Kidney (tissue), 22 donors: ENCODE measurements around the gene MTF2. TPM values are rescaled to one million over a fixed set of nuclear protein-coding genes. Genes with fewer than 3 reads are reported as not detected.
"Not testable (repeated sequence)": the region's sequence is repeated elsewhere in the genome, so short reads cannot be mapped to it uniquely, and the experiment has no call there.

Experiments used
- DNase-seq, 5 donors: peaks; one replicate each; pipeline ENCODE4 v3.0.0-alpha.2; 2013 to 2020
- FAIRE-seq: peaks from 2 replicates; lab custom pipeline; 2012; peaks lifted over from hg19 to GRCh38; lab: Jason Lieb, UNC
- H3K27ac ChIP-seq, 2 donors: one replicate each; pipeline ENCODE4 v1.7.0; 2013; ENCODE audit warnings: low read depth in 2 of 2, low read length in 2 of 2, inconsistent platforms in 1 of 2
- H3K27me3 ChIP-seq: one replicate; pipeline ENCODE4 v1.7.1; 2013; ENCODE audit warnings: low read length, inconsistent platforms; ENCODE audit not compliant: control insufficient read depth, insufficient read depth
- H3K36me3 ChIP-seq, 3 donors: one replicate each; pipeline versions ENCODE4 v1.7.0 to v1.7.1; 2013; ENCODE audit warnings: low read length in 3 of 3, control low read depth in 1 of 3, inconsistent platforms in 1 of 3; ENCODE audit not compliant: insufficient read depth in 3 of 3, control insufficient read depth in 2 of 3
- H3K4me1 ChIP-seq, 3 donors: one replicate each; pipeline versions ENCODE4 v1.7.0 to v1.7.1; 2013; ENCODE audit warnings: low read length in 3 of 3, inconsistent platforms in 1 of 3, low read depth in 1 of 3; ENCODE audit not compliant: control insufficient read depth in 2 of 3, insufficient read depth in 2 of 3
- H3K4me3 ChIP-seq, 3 donors: one replicate each; pipeline versions ENCODE4 v1.7.0 to v1.8.1; 2013; ENCODE audit warnings: low read length in 3 of 3, control low read depth in 1 of 3, inconsistent platforms in 1 of 3
- H3K9ac ChIP-seq, 3 donors: one replicate each; pipeline versions ENCODE4 v1.7.0 to v1.7.1; 2013; ENCODE audit warnings: low read length in 3 of 3, control low read depth in 1 of 3, inconsistent platforms in 1 of 3
- H3K9me3 ChIP-seq, 3 donors: one replicate each; pipeline versions ENCODE4 v1.7.0 to v1.7.1; 2013; ENCODE audit warnings: low read length in 3 of 3, control low read depth in 1 of 3, inconsistent platforms in 1 of 3; ENCODE audit not compliant: control insufficient read depth in 2 of 3, insufficient read depth in 1 of 3
- intact Hi-C: fragments of 100-400 bp; cut with DNase I; formaldehyde crosslinking; loops from one replicate; pipeline ENCODE4 v1.11.1; 2022
- long read RNA-seq, 10 donors: library from polyadenylated mRNA in 1 of 10; unstranded in 1 of 10; transcript quantifications; one replicate each; pipeline ENCODE4 v2.0.0 and lab custom pipeline, GENCODE V29; 2021 to 2026
- polyA plus RNA-seq: library from polyadenylated mRNA; stranded (reverse); fragments of 350-450 nt; fragmentation: Illumina TruSeq; extraction: RNeasy Lipid Tissue Mini Kit (QIAGEN cat#74804); gene quantifications from one replicate; pipeline ENCODE4 v1.2.3, GENCODE V29; 2014; ENCODE audit warnings: low read depth, low replicate concordance; ENCODE audit not compliant: insufficient read depth
- total RNA-seq: library from RNA; stranded (reverse); fragmentation: NEBNext Ultra II Directional; extraction: Animal tissue kit (Norgen Biotek cat#: 25700); gene quantifications from one replicate; pipeline ENCODE4 v1.2.1, GENCODE V29; 2021
- TF ChIP-seq, protein P1 (sequence below): IDR thresholded peaks from 3 replicates; pipeline ENCODE4 v1.5.1; 2012; ENCODE audit warnings: mild to moderate bottlenecking, moderate library complexity, borderline replicate concordance; ENCODE audit not compliant: insufficient read depth; ENCODE audit errors: extremely low read depth
- donor health status: control.
- donor health status: control.
- donor health status: control.
- donor health status: control.
- donor health status: control.
- donor health status: DM: yes; HTN: yes; CAD: no.
- donor health status: Normal renal cell carcinoma (clear cell type).

The MTF2 gene
- 30.5 TPM for total RNA-seq
- polyA plus RNA-seq, result 8.8 TPM
- long read RNA-seq, donor 1, full-length matches to known transcripts, result 2 of 2 reads
- long read RNA-seq, donor 1, partial matches to known transcripts, result 0 of 2 reads
- long read RNA-seq, donor 1, other reads (novel, unspliced or antisense), result 0 of 2 reads
- long read RNA-seq, donor 2, full-length matches to known transcripts, result 1 of 1 reads
- long read RNA-seq, donor 2, partial matches to known transcripts, result 0 of 1 reads
- long read RNA-seq, donor 2, other reads (novel, unspliced or antisense), result 0 of 1 reads
- long read RNA-seq, donor 3, full-length matches to known transcripts, result 2 of 2 reads
- long read RNA-seq, donor 3, partial matches to known transcripts, result 0 of 2 reads
- long read RNA-seq, donor 3, other reads (novel, unspliced or antisense), result 0 of 2 reads
- long read RNA-seq, donor 4, full-length matches to known transcripts, result 3 of 3 reads
- long read RNA-seq, donor 4, partial matches to known transcripts, result 0 of 3 reads
- long read RNA-seq, donor 4, other reads (novel, unspliced or antisense), result 0 of 3 reads
- long read RNA-seq, donor 5, result 0 reads
- long read RNA-seq, donor 6, full-length matches to known transcripts, result 2 of 26 reads
- long read RNA-seq, donor 6, partial matches to known transcripts, result 24 of 26 reads
- long read RNA-seq, donor 6, other reads (novel, unspliced or antisense), result 0 of 26 reads
- long read RNA-seq, donor 7, full-length matches to known transcripts, result 3 of 10 reads
- long read RNA-seq, donor 7, partial matches to known transcripts, result 4 of 10 reads
- long read RNA-seq, donor 7, other reads (novel, unspliced or antisense), result 3 of 10 reads
- long read RNA-seq, donor 8, full-length matches to known transcripts, result 1 of 19 reads
- long read RNA-seq, donor 8, partial matches to known transcripts, result 18 of 19 reads
- long read RNA-seq, donor 8, other reads (novel, unspliced or antisense), result 0 of 19 reads
- long read RNA-seq, donor 9, full-length matches to known transcripts, result 2 of 2 reads
- long read RNA-seq, donor 9, partial matches to known transcripts, result 0 of 2 reads
- long read RNA-seq, donor 9, other reads (novel, unspliced or antisense), result 0 of 2 reads
- long read RNA-seq, donor 10, full-length matches to known transcripts, result 5 of 5 reads
- long read RNA-seq, donor 10, partial matches to known transcripts, result 0 of 5 reads
- long read RNA-seq, donor 10, other reads (novel, unspliced or antisense), result 0 of 5 reads

GRCh38 chr1:93078986-93079654 lies at the start of gene MTF2:
MTF2 (plus strand) TSS chr1:93079283; CDS start chr1:93079527, 244 bp downstream.
- peak; percentile 98 to 99 (median 98) for DNase-seq
- Histone ChIP-seq H3K9ac (peak within 1 kb of the TSS; percentile 35 to 98 (median 77)), H3K9me3 (no peaks in the 10 kb centered on the region), H3K4me3 (peak within 1 kb of the TSS; percentile 84 to 98 (median 93)), H3K36me3 (no peaks in the 10 kb centered on the region), H3K4me1 (peaks cover 0 to 2% (median 0%) of the 10 kb centered on the region in 3 donors), H3K27ac (peak within 1 kb of the TSS; percentile 88 to 90), H3K27me3 (no peaks in the 10 kb centered on the region)
- intact Hi-C loops, result no loop called here
- FAIRE-seq, result no peak
- TF ChIP-seq, protein P1, sequence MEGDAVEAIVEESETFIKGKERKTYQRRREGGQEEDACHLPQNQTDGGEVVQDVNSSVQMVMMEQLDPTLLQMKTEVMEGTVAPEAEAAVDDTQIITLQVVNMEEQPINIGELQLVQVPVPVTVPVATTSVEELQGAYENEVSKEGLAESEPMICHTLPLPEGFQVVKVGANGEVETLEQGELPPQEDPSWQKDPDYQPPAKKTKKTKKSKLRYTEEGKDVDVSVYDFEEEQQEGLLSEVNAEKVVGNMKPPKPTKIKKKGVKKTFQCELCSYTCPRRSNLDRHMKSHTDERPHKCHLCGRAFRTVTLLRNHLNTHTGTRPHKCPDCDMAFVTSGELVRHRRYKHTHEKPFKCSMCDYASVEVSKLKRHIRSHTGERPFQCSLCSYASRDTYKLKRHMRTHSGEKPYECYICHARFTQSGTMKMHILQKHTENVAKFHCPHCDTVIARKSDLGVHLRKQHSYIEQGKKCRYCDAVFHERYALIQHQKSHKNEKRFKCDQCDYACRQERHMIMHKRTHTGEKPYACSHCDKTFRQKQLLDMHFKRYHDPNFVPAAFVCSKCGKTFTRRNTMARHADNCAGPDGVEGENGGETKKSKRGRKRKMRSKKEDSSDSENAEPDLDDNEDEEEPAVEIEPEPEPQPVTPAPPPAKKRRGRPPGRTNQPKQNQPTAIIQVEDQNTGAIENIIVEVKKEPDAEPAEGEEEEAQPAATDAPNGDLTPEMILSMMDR, result no peak

- Histone ChIP-seq H3K9me3 (no peaks in the 10 kb centered on the region), H3K36me3 (no peaks in the 10 kb centered on the region), H3K4me1 (no peaks in the 10 kb centered on the region), H3K4me3 (no peak overlapping the region), H3K27me3 (no peaks in the 10 kb centered on the region), H3K9ac (no peak overlapping the region), H3K27ac (no peak overlapping the region)
- TF ChIP-seq, protein P1, result no peak
- intact Hi-C loops, result no loop called here
- FAIRE-seq, result no peak
- no peak for DNase-seq
Measured at GRCh38 chr1:93029317-93029716, 49.8 kb upstream of the MTF2 start.

GRCh38 chr1:93030191-93030590 lies 48.9 kb upstream of the MTF2 start:
- intact Hi-C loops, H3K27me3 ChIP-seq, H3K4me1 ChIP-seq, FAIRE-seq, H3K9ac ChIP-seq, H3K9me3 ChIP-seq, DNase-seq, H3K27ac ChIP-seq, H3K4me3 ChIP-seq, H3K36me3 ChIP-seq: not testable (repeated sequence)
